Measurements from ENCODE around the gene SPTBN5. TPM values are rescaled to one million over a fixed set of nuclear protein-coding genes. Genes with fewer than 3 reads are reported as not detected.

SPTBN5 gene
- polyA plus RNA-seq, 1 donor from 2014 or later: 0.01 TPM

DNA sequence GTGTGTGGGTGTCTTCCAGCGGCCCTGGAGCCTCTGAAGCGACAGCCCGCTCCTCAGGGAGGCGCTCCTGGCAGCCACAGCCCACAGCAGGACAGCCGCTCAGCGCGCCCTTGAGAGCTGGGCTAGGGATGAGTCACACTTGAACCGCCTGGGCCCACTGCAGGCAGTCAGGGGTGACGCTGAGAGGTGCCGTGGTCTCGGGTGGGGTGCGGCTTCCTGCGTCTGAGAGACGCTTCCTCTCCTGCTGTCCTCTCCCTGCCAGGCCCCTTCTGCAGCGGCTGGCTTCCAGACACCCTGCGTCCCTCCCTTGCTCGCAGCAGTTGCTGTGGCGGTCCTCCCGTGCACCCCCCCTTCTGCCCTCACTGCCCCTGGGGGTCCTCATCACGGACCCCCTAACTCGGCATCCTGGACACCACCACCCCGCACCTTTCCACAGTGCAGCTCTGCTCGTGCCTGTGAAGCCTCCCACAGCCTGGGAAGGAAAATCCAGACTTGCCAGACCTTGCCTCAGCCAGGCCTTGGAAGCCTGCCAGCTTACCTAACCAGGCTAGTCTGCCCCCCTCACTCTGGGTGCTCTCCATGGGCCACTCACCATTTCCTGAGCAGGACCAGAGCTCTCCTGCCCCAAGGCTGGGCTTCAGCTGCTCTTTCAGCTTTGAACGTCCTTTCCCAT lies 1.1 kb upstream of the SPTBN5 start:
- Histone ChIP-seq H3K27me3 (ENCODE audit: insufficient read depth, low read depth, low read length) (no peaks in the 10 kb centered on the region), H3K9me2 (ENCODE audit: insufficient read depth, low read length) (no peaks in the 10 kb centered on the region), H3K4me2 (ENCODE audit: low read length) (no peak overlapping the region), H4K20me1 (ENCODE audit: insufficient read depth) (no peaks in the 10 kb centered on the region), H3K9me3 (ENCODE audit: low read length) (no peaks in the 10 kb centered on the region), H3K9ac (ENCODE audit: low read length) (no peak overlapping the region), H3F3A (ENCODE audit: insufficient read depth, low read length, poor library complexity, severe bottlenecking) (no peaks in the 10 kb centered on the region), H3K36me3 (ENCODE audit: insufficient read depth, low read length) (no peaks in the 10 kb centered on the region), H3K27ac (ENCODE audit: low read length) (no peak overlapping the region), H3K79me2 (replicated peaks; ENCODE audit: insufficient read depth, low read length) (no peaks in the 10 kb centered on the region), H3K4me3 (ENCODE audit: low read length) (no peak overlapping the region), H2AFZ (ENCODE audit: low read depth, low read length) (no peak overlapping the region)
- no peak for TF ChIP-seq SMC3 (conservative IDR thresholded peaks at IDR 0.05; ENCODE audit: poor library complexity)
- TF ChIP-seq POLR2AphosphoS5 (IDR thresholded peaks at IDR 0.05): no peak
- TF ChIP-seq EP300 (conservative IDR thresholded peaks at IDR 0.05; ENCODE audit: poor library complexity, severe bottlenecking): no peak
- TF ChIP-seq, protein P1, sequence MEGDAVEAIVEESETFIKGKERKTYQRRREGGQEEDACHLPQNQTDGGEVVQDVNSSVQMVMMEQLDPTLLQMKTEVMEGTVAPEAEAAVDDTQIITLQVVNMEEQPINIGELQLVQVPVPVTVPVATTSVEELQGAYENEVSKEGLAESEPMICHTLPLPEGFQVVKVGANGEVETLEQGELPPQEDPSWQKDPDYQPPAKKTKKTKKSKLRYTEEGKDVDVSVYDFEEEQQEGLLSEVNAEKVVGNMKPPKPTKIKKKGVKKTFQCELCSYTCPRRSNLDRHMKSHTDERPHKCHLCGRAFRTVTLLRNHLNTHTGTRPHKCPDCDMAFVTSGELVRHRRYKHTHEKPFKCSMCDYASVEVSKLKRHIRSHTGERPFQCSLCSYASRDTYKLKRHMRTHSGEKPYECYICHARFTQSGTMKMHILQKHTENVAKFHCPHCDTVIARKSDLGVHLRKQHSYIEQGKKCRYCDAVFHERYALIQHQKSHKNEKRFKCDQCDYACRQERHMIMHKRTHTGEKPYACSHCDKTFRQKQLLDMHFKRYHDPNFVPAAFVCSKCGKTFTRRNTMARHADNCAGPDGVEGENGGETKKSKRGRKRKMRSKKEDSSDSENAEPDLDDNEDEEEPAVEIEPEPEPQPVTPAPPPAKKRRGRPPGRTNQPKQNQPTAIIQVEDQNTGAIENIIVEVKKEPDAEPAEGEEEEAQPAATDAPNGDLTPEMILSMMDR (IDR thresholded peaks at IDR 0.05; ENCODE audit: poor library complexity, severe bottlenecking): no peak
- no peak for TF ChIP-seq RAD21 (conservative IDR thresholded peaks at IDR 0.05)
- TF ChIP-seq EZH2 (IDR thresholded peaks at IDR 0.05; ENCODE audit: borderline replicate concordance, insufficient read depth, low read length, poor library complexity, severe bottlenecking): no peak
- TF ChIP-seq TAF1 (IDR thresholded peaks at IDR 0.05; ENCODE audit: low read depth): no peak
- TF ChIP-seq, protein P2, sequence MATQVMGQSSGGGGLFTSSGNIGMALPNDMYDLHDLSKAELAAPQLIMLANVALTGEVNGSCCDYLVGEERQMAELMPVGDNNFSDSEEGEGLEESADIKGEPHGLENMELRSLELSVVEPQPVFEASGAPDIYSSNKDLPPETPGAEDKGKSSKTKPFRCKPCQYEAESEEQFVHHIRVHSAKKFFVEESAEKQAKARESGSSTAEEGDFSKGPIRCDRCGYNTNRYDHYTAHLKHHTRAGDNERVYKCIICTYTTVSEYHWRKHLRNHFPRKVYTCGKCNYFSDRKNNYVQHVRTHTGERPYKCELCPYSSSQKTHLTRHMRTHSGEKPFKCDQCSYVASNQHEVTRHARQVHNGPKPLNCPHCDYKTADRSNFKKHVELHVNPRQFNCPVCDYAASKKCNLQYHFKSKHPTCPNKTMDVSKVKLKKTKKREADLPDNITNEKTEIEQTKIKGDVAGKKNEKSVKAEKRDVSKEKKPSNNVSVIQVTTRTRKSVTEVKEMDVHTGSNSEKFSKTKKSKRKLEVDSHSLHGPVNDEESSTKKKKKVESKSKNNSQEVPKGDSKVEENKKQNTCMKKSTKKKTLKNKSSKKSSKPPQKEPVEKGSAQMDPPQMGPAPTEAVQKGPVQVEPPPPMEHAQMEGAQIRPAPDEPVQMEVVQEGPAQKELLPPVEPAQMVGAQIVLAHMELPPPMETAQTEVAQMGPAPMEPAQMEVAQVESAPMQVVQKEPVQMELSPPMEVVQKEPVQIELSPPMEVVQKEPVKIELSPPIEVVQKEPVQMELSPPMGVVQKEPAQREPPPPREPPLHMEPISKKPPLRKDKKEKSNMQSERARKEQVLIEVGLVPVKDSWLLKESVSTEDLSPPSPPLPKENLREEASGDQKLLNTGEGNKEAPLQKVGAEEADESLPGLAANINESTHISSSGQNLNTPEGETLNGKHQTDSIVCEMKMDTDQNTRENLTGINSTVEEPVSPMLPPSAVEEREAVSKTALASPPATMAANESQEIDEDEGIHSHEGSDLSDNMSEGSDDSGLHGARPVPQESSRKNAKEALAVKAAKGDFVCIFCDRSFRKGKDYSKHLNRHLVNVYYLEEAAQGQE (IDR thresholded peaks at IDR 0.05; ENCODE audit: borderline replicate concordance): no peak
- TF ChIP-seq MXI1 (conservative IDR thresholded peaks at IDR 0.05; ENCODE audit: poor library complexity, severe bottlenecking): no peak

DNA sequence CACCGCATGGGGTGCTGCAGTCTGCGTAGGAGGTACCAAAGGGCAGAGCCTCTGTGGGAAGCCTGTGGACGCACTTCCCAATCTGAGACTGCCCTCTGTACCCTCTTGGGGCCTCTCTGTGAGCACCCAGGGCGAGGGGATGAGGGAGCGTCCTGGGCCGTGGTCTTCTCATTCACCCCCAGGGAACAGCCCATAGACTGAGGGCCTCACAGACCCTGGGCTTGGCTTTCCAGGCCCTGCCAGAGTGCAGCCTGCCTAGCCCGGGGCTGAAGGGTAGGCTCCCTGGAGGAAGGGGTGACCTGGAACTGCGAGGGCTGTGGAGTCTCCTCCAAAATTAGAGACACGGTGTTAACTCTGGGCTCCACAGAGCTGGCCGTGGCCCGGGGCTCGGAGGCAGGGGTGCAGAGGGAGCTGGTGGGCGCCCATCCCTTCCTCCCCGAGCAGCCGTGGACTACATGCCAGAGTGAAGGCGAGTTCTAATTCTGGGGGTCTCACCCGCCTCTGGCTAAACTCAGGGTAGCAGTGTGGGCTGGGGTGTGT lies 468 bp upstream of the SPTBN5 start:
- H3K9ac ChIP-seq (ENCODE audit: low read length): no peak overlapping the region
- H3K9me2 ChIP-seq (ENCODE audit: insufficient read depth, low read length): no peaks in the 10 kb centered on the region
- H4K20me1 ChIP-seq (ENCODE audit: insufficient read depth): no peaks in the 10 kb centered on the region
- no peaks in the 10 kb centered on the region for H3K27me3 ChIP-seq (ENCODE audit: insufficient read depth, low read depth, low read length)
- H3K79me2 ChIP-seq (replicated peaks; ENCODE audit: insufficient read depth, low read length): no peaks in the 10 kb centered on the region
- no peak overlapping the region for H2AFZ ChIP-seq (ENCODE audit: low read depth, low read length)
- TF ChIP-seq EZH2 (IDR thresholded peaks at IDR 0.05; ENCODE audit: borderline replicate concordance, insufficient read depth, low read length, poor library complexity, severe bottlenecking) (no peak), MXI1 (conservative IDR thresholded peaks at IDR 0.05; ENCODE audit: poor library complexity, severe bottlenecking) (no peak), POLR2AphosphoS5 (IDR thresholded peaks at IDR 0.05) (no peak), SMC3 (conservative IDR thresholded peaks at IDR 0.05; ENCODE audit: poor library complexity) (no peak), RAD21 (conservative IDR thresholded peaks at IDR 0.05) (no peak), EP300 (conservative IDR thresholded peaks at IDR 0.05; ENCODE audit: poor library complexity, severe bottlenecking) (no peak), TAF1 (IDR thresholded peaks at IDR 0.05; ENCODE audit: low read depth) (no peak)
- TF ChIP-seq, protein P2 (IDR thresholded peaks at IDR 0.05; ENCODE audit: borderline replicate concordance): no peak
- TF ChIP-seq, protein P1 (IDR thresholded peaks at IDR 0.05; ENCODE audit: poor library complexity, severe bottlenecking): no peak
- no peaks in the 10 kb centered on the region for H3K36me3 ChIP-seq (ENCODE audit: insufficient read depth, low read length)
- no peaks in the 10 kb centered on the region for H3K9me3 ChIP-seq (ENCODE audit: low read length)
- no peaks in the 10 kb centered on the region for H3F3A ChIP-seq (ENCODE audit: insufficient read depth, low read length, poor library complexity, severe bottlenecking)
- no peak overlapping the region for H3K4me2 ChIP-seq (ENCODE audit: low read length)
- H3K27ac ChIP-seq (ENCODE audit: low read length): no peak overlapping the region
- no peak overlapping the region for H3K4me3 ChIP-seq (ENCODE audit: low read length)
